NCI-H1105 (cell line): ENCODE data around the gene FAM193A.
"Not testable (repeated sequence)": the region's sequence is repeated elsewhere in the genome, so short reads cannot be mapped to it uniquely, and the experiment has no call there.

Source experiments
- DNase-seq: peaks from one replicate; lab custom pipeline; 2025; lab: John Stamatoyannopoulos, UW

The FAM193A gene

GRCh38 chr4:2514944-2515343, 21.5 kb upstream of the FAM193A start:
- DNase-seq, result not testable (repeated sequence)

DNA sequence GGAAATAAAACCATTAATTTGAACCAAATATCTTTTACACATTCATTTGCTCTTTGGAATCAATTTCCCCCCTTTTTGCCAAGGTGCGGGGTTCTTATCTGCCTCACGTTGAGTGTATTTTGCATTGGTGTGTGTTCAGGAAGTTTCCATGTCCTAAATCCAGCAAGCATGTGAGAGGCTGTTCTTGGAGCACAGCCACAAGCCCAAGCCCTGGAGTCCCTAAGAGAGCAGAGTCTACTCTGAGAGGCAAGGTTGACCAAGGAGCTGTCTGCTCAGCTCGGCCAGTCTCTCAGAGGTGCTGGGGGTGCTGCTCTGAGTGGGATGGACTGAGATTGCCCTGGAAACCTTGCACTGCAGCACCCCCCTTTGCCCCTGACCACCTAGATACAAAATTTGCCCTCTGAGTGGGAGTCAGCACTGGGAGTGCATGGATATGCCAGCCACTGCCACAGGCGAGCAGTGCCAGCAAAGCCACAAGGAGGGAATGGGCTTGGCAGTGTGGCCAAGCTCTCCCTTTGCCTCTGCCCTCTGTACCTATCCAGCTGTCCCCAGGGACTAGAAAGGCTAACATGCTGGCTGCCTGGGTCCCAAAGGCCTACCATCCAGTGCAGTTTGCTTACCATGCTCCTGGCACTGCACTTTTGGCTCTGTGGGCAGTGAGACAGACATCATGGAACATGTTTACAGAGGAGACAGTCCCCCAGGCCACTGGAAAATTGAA, 20.5 kb upstream of the FAM193A start:
- no peak for DNase-seq

DNA sequence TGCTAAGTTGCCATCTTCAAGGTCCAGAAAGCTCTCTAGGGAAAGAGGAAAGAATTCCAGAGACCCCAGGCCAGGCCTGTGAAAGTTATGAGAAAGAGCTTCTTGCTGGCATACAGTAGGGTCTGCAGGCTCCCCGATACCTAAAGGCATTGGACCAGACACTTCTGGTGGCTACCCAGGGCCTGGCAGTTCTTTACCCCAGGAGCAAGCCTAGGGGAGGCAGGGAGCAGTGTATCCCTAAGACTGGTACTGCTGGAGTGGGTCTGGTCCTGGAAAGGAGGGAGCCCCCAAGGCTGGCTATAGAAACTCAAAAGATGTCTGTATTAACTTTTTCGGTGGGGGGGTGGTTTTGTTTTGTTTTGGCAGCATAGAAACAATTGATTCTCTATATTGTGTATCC, 19.8 kb upstream of the FAM193A start:
- no peak for DNase-seq

DNA sequence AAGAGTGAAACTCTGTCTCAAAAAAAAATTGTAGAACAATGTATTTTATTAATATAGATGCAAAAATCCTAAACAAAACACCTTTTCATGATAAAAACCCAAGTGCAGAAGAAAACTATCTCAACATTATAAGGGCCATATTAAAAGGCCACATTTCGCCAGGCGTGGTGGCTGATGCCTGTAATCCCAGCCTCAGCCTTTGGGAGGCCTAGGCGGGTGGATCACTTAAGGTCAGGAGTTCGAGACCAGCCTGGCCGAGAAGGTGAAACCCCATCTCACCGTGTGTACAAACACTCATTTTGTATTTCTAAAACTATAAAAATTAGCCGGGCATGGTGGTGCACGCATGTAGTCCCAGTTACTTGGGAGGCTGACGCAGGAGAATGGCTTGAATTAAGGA, 9.9 kb upstream of the FAM193A start:
- DNase-seq, result no peak

DNA sequence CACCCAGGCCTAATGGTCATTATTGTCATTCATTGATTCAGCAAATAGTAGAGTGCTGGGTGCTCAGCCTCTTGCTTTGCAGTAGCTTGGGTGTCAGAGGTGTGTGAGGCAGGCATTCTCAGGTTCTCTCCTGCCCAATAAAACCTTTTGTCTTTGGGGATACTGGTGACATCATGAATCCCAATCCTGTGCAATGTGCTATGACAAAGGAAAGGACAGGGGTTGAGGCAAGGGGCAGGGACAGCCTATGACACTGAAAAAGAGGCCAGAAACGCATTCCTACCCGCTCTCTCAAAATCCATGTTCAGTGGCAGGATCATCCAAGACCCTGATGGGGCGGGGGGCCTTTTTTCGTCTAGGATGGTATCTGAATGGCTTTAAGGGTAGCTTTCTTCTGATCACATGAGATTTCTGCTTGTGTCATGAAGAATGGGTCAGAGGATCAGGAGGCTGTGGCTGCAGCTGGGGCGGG, 1.5 kb upstream of the FAM193A start:
- DNase-seq, result no peak

- no peak for DNase-seq
Observed at GRCh38 chr4:2535376-2536192, 863 bp upstream of the FAM193A start.

GRCh38 chr4:2537011-2537830, 774 bp downstream of the FAM193A start:
- DNase-seq, result no peak

DNA sequence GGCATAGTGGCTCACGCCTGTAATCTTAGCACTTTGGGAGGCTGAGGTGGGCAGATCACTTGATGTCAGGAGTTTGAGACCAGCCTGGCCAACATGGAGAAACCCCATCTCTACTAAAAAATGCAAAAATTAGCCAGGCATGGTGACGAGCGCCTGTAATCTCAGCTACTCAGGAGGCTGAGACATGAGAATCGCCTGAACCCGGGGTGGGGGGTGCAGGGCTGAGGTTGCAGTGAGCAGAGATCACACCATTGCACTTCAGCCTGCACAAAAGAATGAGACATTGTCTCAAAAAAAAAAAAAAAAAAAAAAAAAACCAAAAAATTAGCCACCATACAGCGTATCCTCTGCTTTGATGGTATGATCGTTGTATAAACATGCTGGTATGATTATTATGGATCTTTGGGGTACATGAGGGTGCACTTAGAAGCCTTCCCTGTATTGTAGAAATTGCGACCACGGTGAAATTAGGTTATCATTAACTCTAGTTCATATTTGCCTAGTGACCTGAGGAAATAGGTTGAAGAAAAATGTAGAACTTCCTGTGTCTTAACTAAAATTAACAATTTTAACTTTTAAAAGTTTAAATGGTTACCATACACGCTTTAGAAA, 7.2 kb downstream of the FAM193A start:
- DNase-seq, result not testable (repeated sequence)

GRCh38 chr4:2545321-2546013, 9.0 kb downstream of the FAM193A start:
- no peak for DNase-seq

DNA sequence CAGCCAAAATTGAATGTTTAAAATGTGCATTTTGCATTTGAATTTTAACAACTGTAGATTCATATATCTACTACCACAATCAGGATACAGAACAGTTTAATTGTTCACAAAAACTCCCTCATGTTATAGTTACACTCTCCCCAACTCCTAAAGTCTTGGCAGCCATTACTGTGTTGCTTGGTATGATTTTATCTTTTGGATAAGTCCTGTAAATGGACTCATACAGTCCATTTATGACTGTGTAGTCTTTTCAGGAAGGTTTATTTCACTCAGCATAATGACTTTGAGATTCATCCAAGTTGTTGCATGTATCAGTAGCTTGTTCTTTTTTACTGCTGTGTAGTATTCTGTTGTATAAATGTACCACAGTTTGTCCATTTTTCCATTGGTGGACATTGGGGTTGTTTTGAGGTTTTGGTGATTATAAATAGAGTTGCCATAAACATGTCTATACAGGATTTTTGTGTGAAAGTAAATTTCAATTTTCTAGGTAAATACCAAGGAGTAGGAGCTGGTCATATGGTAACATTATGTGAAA, 9.9 kb downstream of the FAM193A start:
- DNase-seq, result no peak

DNA sequence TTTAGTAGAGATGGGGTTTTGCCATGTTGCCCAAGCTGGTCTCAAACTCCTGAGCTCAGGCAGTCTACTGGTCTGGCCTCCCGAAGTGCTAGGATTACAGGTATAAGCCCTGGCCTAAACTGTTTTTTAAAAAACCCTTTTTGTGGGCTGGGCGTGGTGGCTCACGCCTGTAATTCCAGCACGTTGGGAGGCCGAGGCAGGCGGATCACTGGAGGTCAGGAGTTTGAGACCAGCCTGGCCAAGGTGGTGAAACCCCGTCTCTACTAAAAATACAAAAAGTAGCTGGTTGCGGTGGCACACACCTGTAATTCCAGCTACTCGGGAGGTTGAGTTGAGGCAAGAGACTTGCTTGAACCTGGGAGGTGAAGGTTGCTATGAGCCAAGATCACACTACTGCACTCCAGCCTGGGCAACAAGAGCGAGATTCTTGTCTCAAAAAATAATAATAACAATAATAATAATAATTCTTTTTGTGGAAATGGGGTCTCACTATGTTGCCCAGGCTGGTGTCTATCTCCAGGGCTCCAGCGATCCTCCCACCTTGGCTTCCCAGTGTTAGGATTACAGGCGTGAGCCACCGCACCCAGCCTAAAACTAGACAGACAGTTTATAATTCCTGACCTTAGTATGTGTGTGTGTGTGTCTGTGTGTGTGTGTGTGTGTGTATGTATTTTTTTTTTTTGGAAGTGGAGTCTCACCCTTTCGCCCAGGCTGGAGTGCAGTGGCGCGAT, 10.7 kb downstream of the FAM193A start:
- not testable (repeated sequence) for DNase-seq

DNA sequence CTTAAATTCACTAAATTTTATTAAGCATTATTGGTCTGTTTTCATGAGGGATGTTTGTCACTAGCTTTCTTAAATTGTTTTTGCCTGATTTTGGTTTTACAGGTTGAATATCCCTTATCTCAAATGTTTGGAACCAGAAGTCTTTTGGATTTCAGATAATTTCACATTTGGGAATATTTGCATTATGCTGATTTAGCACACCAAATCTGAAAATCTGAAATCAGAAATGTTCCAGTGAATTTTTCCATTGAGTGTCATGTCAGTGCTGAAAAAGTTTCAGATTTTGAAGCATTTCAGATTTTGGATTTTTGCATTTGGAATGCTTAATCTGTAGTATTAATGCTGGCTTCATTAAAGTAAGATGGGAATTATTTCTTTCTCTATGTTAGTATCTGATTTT, 14.7 kb downstream of the FAM193A start:
- no peak for DNase-seq

DNA sequence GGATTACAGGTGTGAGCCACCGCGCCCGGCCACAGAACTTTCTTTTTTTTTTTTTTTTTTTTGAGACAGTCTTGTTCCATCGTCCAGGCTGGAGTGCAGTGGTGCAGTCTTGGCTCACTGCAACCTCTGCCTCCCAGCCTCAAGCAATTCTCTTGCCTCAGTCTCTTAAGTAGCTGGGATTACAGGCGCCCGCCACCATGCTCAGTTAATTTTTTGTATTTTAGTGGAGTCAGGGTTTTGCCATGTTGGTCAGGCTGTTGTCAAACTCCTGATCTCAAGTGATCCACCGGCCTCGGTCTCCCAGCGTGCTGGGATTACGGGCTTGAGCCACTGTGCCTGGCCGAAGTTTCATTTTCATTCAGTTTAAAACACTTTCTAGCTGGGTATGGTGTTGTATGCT, 16.4 kb downstream of the FAM193A start:
- DNase-seq, result no peak

- DNase-seq, result no peak
Observed at GRCh38 chr4:2558301-2558700, 21.9 kb downstream of the FAM193A start.

DNA sequence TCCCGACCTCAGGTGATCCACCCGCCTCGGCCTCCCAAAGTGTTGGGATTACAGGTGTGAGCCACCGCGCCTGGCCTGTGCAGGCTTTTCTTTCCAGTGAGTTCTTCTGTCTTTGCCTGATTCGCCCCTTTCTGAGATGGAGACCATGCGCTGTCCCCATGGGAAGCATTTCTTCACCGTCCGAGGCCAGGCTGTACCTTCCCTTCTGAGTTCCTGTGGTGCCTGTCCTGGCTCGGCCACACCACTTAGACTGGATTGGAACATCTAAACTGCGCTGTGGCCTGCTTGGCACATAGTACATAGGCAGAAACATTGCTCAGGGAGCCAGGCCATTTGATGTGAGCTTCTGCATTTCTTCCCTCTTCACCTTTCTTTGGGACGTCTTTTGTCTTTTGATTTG, 23.7 kb downstream of the FAM193A start:
- DNase-seq, result no peak

GRCh38 chr4:2565533-2565932, 29.1 kb downstream of the FAM193A start:
- DNase-seq, result no peak

- DNase-seq, result no peak
Observed at GRCh38 chr4:2570036-2570435, 33.6 kb downstream of the FAM193A start.

DNA sequence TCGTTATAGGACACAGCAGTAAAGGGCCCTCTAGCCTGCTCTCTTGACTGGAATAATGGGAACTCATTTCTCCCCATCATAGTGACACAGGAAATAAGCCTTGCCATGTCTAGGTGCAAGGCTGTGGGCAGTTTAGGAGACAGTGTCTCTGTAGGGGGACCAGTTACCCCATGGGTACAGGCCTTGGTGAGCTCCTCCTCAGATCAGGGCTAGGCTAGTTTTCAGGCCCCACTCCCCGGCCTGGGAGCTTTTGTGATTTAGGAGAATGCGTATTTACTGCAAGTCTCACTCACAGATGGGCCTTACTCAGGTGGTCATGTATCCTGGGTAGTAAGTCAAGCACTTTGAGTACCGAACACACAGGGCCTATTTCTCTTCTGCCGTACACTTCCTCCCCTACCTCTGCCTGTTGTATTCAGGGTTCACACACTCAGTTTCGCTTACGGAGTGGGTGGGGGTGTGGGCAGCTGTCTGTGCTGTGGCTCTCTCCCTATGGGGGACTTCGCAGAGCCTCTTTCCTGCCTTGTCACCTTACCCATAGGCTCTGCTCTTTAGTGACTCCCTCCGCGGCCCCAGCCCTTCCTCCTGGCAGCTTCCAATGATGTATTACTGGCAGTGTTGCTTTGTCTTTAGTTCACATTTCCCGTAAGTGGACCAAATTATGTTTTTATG, 34.2 kb downstream of the FAM193A start:
- DNase-seq, result no peak

- no peak for DNase-seq
Observed at GRCh38 chr4:2572076-2572475, 35.6 kb downstream of the FAM193A start.

- no peak for DNase-seq
Observed at GRCh38 chr4:2572866-2573265, 36.4 kb downstream of the FAM193A start.
